GM19193 (cell line): ENCODE measurements around the gene ELAVL4.

Source experiments
- POLR2A ChIP-seq: IDR thresholded peaks from 4 replicates; pipeline ENCODE4 v1.6.1; 2011; ENCODE audit not compliant: insufficient read depth, insufficient read length; ENCODE audit errors: extremely low read depth

The ELAVL4 gene

DNA sequence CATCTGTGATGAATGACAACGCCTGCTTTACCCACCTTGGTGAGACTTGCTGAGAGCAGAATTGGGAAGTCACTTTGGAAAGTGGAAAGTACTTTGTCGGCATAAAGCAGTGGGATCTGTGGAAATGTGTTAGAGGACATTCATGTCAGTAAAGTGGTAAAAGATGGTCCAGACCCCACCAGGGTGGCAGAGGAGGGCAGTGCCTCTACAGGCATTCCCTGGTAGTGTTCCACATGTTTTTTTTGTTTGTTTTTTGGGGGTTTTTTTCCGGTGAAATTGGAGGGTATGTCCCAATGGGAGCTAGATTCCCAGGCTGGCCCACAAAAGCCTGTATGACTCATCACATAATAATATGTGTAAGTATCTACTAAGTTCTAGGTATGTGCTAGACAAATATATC lies 80.6 kb downstream of the ELAVL4 start:
- no peak for TF ChIP-seq POLR2A

- TF ChIP-seq POLR2A = no peak
Measured at GRCh38 chr1:50193002-50193401, 84.3 kb downstream of the ELAVL4 start.

DNA sequence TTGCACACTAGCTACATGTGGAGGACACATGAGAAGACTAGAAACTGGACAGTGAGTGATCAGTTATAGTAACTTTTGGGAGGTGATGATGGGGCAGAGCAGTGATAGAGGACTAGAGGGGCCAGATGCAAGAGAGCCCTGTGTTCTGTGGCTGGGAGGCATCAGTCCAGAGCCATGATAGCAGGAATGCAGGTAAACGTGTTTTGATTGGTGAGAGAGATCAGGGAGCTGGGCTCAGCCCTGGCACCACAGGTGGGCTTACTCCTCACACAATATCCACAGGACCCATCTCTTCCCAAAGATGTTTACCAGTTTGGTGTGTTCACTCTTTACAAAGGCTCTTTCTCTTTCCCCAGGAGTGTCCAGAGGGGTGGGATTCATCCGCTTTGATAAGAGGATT lies 86.5 kb downstream of the ELAVL4 start:
- no peak for TF ChIP-seq POLR2A

DNA sequence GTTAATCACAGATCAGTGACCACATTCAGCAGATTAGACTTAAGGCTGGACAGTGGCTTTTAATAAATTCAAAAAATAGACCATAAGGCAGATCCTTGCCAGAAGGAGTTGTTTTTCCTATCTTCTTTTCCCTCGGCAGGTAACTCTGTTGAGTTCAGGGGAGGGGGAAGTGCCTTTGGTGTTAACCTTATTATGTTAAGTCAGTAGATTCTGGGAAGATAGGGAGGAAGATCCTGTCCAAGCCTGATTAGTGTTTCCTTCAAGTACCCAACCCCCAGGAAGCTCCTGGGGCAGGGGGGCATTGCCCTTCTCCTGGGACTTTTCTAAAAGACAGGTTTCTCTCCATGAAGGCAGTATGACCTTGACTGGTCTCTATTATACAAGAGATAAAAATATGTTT lies 87.4 kb downstream of the ELAVL4 start:
- no peak for TF ChIP-seq POLR2A

- no peak for TF ChIP-seq POLR2A
Measured at GRCh38 chr1:50197216-50197615, 88.5 kb downstream of the ELAVL4 start.

GRCh38 chr1:50208315-50208714 lies 99.6 kb downstream of the ELAVL4 start:
- no peak for TF ChIP-seq POLR2A

GRCh38 chr1:50208756-50209155 lies 100.0 kb downstream of the ELAVL4 start:
- no peak for TF ChIP-seq POLR2A

GRCh38 chr1:50209749-50210148 lies 101.0 kb downstream of the ELAVL4 start:
- TF ChIP-seq POLR2A = no peak

GRCh38 chr1:50213505-50213904 lies 104.8 kb downstream of the ELAVL4 start:
- no peak for TF ChIP-seq POLR2A

- no peak for TF ChIP-seq POLR2A
Measured at GRCh38 chr1:50214717-50215116, 106.0 kb downstream of the ELAVL4 start.

GRCh38 chr1:50218344-50219120 lies 109.8 kb downstream of the ELAVL4 start:
- TF ChIP-seq POLR2A = no peak

DNA sequence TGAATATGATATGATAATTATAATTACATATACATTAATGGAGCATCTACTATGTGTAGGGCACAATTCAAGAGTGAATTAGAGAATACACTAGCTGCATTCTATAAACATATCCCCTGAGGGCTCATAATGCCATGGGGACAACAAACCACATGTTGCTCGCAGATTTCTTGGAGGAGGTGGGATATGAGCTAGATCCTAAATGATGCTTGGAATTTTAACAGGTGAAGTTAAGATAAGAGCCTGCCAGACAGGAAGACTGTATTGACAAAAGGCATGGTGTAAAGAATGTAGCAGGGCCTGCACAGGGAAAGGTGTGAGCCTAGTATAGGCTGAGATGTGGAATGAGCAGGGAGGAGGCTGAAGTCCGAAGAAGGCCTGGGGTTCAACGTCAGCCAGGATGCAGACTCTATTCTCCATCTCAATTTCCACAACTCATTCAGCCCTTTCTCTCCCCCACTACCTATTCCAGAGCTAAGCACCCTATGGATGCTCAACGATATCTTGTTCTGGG lies 120.2 kb downstream of the ELAVL4 start:
- no peak for TF ChIP-seq POLR2A

- no peak for TF ChIP-seq POLR2A
Measured at GRCh38 chr1:50231209-50231608, 122.5 kb downstream of the ELAVL4 start.

DNA sequence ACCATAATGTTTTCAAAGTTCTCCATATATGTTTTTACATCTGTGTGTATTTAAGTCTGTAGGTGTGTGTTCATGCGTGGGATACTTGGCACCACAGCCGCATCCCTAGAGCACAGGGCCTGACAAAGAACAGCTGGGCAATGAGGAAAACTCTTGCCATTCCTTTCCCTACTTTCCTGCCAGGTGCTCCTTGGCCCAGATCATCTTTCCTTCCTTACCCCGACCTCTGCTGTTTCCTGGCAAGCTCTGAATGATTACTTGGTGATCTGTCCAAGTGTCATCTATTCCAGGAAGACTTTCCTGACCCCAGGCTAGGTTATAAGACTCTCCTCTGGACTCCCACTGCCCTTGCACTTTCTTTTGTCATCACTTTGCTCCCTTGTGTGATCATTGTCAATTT lies 123.6 kb downstream of the ELAVL4 start:
- TF ChIP-seq POLR2A = no peak

DNA sequence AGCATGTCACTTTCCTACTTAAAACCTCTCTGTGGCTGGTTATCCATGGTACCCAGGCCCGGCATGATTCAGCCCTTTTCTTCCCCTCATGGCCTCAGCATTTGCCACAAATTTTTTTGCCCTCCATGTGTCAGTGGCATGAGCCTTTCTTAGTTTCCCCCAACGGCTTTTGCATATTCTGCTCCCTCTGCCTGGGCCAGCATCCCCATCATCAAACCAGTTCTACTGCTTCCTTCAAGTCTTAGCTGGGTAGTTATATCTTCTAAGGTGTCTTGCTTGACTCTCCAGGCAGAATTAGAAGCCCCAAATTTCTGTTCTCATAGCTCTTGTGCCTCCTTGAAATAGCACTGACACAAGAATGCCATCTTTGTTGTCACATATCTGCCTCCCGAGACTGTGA lies 127.9 kb downstream of the ELAVL4 start:
- no peak for TF ChIP-seq POLR2A

- TF ChIP-seq POLR2A = no peak
Measured at GRCh38 chr1:50237056-50237455, 128.3 kb downstream of the ELAVL4 start.
